Loucy (cell line): ENCODE results near the gene TPX2.

Experiments
- H2AFZ ChIP-seq: fragments of 200-600 bp; sonication (generic); 2 replicates; pipeline ENCODE4 v1.6.0; 2016; ENCODE audit warnings: antibody characterized with exemption, mild to moderate bottlenecking, low read length, moderate library complexity
- H3F3A ChIP-seq: fragments of 200-600 bp; 2 replicates; pipeline ENCODE4 v1.6.0; 2016; ENCODE audit warnings: antibody characterized with exemption, low read depth, mild to moderate bottlenecking
- H3K27me3 ChIP-seq: fragments of 200-600 bp; sonication (generic); 2 replicates; pipeline ENCODE4 v1.6.1; 2014; ENCODE audit warnings: low read length, mild to moderate bottlenecking; ENCODE audit not compliant: insufficient read depth, poor library complexity, severe bottlenecking
- H3K36me3 ChIP-seq: fragments of 200-600 bp; sonication (generic); 2 replicates; pipeline ENCODE4 v1.6.1; 2016; ENCODE audit warnings: low read length; ENCODE audit not compliant: insufficient read depth
- H3K4me1 ChIP-seq: fragments of 200-600 bp; sonication (generic); 2 replicates; pipeline ENCODE4 v1.5.1; 2014; ENCODE audit warnings: low read length, mild to moderate bottlenecking; ENCODE audit not compliant: insufficient read depth, poor library complexity, severe bottlenecking
- H3K4me2 ChIP-seq: fragments of 200-600 bp; sonication (generic); 2 replicates; pipeline ENCODE4 v1.6.0; 2014; ENCODE audit warnings: antibody characterized with exemption, low read length, low read depth, mild to moderate bottlenecking; ENCODE audit not compliant: poor library complexity, severe bottlenecking
- H3K4me3 ChIP-seq: fragments of 200-600 bp; sonication (generic); 2 replicates; pipeline ENCODE4 v1.5.1; 2014; ENCODE audit warnings: low read length, mild to moderate bottlenecking, mixed read lengths; ENCODE audit not compliant: poor library complexity, severe bottlenecking
- H3K79me2 ChIP-seq: fragments of 200-600 bp; sonication (generic); 2 replicates; pipeline ENCODE4 v1.6.1; 2014; ENCODE audit warnings: low read length; ENCODE audit not compliant: insufficient read depth
- H3K9ac ChIP-seq: fragments of 200-600 bp; sonication (generic); 2 replicates; pipeline ENCODE4 v1.6.0; 2014; ENCODE audit warnings: mild to moderate bottlenecking, low read depth, low read length, moderate library complexity; ENCODE audit not compliant: poor library complexity, severe bottlenecking
- H3K9me2 ChIP-seq: fragments of 200-600 bp; sonication (generic); replicated peaks from 2 replicates; pipeline ENCODE4 v1.6.1; 2016; ENCODE audit warnings: low read depth, low read length, mixed read lengths
- H3K9me3 ChIP-seq: fragments of 200-600 bp; sonication (generic); 2 replicates; pipeline ENCODE4 v1.6.1; 2014; ENCODE audit warnings: mild to moderate bottlenecking, antibody characterized with exemption, low read length, low read depth; ENCODE audit not compliant: insufficient read depth
- H4K20me1 ChIP-seq: fragments of 200-600 bp; sonication (generic); 2 replicates; pipeline ENCODE4 v1.6.0; 2014; ENCODE audit warnings: antibody characterized with exemption, low read length, mild to moderate bottlenecking; ENCODE audit not compliant: insufficient read depth, poor library complexity, severe bottlenecking
- CTCF ChIP-seq: fragments of 200-600 bp; sonication (generic); conservative IDR thresholded peaks from 2 replicates; pipeline ENCODE4 v1.5.1; 2014; ENCODE audit warnings: mild to moderate bottlenecking, antibody characterized with exemption, low read length
- EZH2phosphoT487 ChIP-seq: fragments of 200-600 bp; IDR thresholded peaks from 2 replicates; pipeline ENCODE4 v1.6.1; 2018; ENCODE audit warnings: antibody characterized with exemption, mild to moderate bottlenecking, moderate library complexity, borderline replicate concordance

TPX2 gene

GRCh38 chr20:31774408-31774807, 35.3 kb downstream of the TPX2 start:
- Histone ChIP-seq H2AFZ (no peak overlapping the region), H3K79me2 (peaks cover 10% of the 10 kb centered on the region; the same call in 1 of the 2 replicates), H3K9ac (no peak overlapping the region), H3K4me2 (no peak overlapping the region), H3K9me3 (no peaks in the 10 kb centered on the region), H3K36me3 (peaks cover 91% of the 10 kb centered on the region), H3K4me3 (no peak overlapping the region), H3K9me2 (no peaks in the 10 kb centered on the region), H3F3A (no peaks in the 10 kb centered on the region), H3K4me1 (no peaks in the 10 kb centered on the region), H4K20me1 (peaks cover 22% of the 10 kb centered on the region), H3K27me3 (no peaks in the 10 kb centered on the region)
- TF ChIP-seq CTCF (no peak), EZH2phosphoT487 (no peak)

- H3K27me3 ChIP-seq = no peaks in the 10 kb centered on the region
- H3K4me3 ChIP-seq = no peak overlapping the region
- H3K9ac ChIP-seq = no peak overlapping the region
- no peaks in the 10 kb centered on the region for H4K20me1 ChIP-seq
- H3F3A ChIP-seq = no peaks in the 10 kb centered on the region
- H2AFZ ChIP-seq = no peak overlapping the region
- H3K9me2 ChIP-seq = no peaks in the 10 kb centered on the region
- H3K79me2 ChIP-seq = no peaks in the 10 kb centered on the region
- H3K4me1 ChIP-seq = no peaks in the 10 kb centered on the region
- H3K4me2 ChIP-seq = no peak overlapping the region
- H3K9me3 ChIP-seq = no peaks in the 10 kb centered on the region
- no peak for TF ChIP-seq CTCF
- no peak for TF ChIP-seq EZH2phosphoT487
- peaks cover 93% of the 10 kb centered on the region for H3K36me3 ChIP-seq
These were observed 41.7 kb downstream of the TPX2 start for GRCh38 chr20:31780839-31781238.

GRCh38 chr20:31781945-31782344, 42.9 kb downstream of the TPX2 start:
- no peak overlapping the region for H3K9ac ChIP-seq
- H3K9me3 ChIP-seq = no peaks in the 10 kb centered on the region
- peaks cover 95% of the 10 kb centered on the region for H3K36me3 ChIP-seq
- no peaks in the 10 kb centered on the region for H3F3A ChIP-seq
- no peak overlapping the region for H3K4me3 ChIP-seq
- H3K27me3 ChIP-seq = no peaks in the 10 kb centered on the region
- no peak overlapping the region for H3K4me2 ChIP-seq
- no peak overlapping the region for H2AFZ ChIP-seq
- H3K4me1 ChIP-seq = no peaks in the 10 kb centered on the region
- H3K79me2 ChIP-seq = no peaks in the 10 kb centered on the region
- TF ChIP-seq CTCF = no peak
- TF ChIP-seq EZH2phosphoT487 = no peak
- H4K20me1 ChIP-seq = no peaks in the 10 kb centered on the region
- H3K9me2 ChIP-seq = no peaks in the 10 kb centered on the region
